ENCODE results near the gene ABI1.

DNA sequence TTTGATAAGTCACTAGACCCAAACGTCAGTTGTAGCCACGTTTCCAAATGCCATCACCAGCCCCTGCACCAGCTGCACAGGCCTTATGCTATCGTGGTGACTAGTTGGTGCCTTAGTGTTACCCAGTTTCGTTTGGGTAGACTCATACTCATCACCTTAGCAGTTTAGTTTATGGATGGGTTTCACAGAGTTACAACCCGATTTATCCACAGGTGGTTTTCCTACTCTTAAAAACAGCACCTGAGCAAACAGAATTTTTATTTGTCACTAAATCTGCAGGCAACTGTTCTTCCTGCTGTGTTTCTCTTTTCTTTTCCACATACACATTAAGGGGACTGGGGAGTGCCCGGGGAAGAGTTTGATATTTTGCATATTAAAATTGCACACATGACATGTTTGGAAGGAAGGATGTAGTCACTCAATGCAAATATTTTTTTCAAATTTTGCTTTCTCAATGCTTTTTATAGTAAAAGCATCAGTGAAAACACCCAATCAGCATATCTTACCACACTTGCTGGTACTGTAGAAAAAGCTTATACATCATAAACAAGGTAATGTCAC, 121.6 kb downstream of the ABI1 start:
- TF ChIP-seq HES2 (IDR thresholded peaks at IDR 0.05) (no peak), POLR2A (IDR thresholded peaks at IDR 0.05; ENCODE audit: low read length) (no peak), PHF8 (IDR thresholded peaks at IDR 0.05; ENCODE audit: borderline replicate concordance, low read depth) (no peak), CEBPB (IDR thresholded peaks at IDR 0.05) (no peak), EP300 (IDR thresholded peaks at IDR 0.05) (no peak), CHD4 (IDR thresholded peaks at IDR 0.05; ENCODE audit: borderline replicate concordance) (no peak), RCOR1 (IDR thresholded peaks at IDR 0.05; ENCODE audit: low read depth, low read length) (no peak), ZFP36 (IDR thresholded peaks at IDR 0.05; ENCODE audit: borderline replicate concordance, partially characterized antibody) (no peak)

All from A549 (cell line).